Airway epithelial cell (primary cell): ENCODE measurements around the gene HSD17B11. TPM values are rescaled to one million over a fixed set of nuclear protein-coding genes. Genes with fewer than 3 reads are reported as not detected.

ENCODE experiments used
- total RNA-seq: library from RNA; depleted of rRNA; stranded (reverse); fragments of >200 nt; gene quantifications from 2 replicates; pipeline ENCODE4 v1.2.3, GENCODE V29; 2015

The HSD17B11 gene, protein sequence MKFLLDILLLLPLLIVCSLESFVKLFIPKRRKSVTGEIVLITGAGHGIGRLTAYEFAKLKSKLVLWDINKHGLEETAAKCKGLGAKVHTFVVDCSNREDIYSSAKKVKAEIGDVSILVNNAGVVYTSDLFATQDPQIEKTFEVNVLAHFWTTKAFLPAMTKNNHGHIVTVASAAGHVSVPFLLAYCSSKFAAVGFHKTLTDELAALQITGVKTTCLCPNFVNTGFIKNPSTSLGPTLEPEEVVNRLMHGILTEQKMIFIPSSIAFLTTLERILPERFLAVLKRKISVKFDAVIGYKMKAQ
- total RNA-seq: 9.9 and 10.4 TPM in 2 replicates

DNA sequence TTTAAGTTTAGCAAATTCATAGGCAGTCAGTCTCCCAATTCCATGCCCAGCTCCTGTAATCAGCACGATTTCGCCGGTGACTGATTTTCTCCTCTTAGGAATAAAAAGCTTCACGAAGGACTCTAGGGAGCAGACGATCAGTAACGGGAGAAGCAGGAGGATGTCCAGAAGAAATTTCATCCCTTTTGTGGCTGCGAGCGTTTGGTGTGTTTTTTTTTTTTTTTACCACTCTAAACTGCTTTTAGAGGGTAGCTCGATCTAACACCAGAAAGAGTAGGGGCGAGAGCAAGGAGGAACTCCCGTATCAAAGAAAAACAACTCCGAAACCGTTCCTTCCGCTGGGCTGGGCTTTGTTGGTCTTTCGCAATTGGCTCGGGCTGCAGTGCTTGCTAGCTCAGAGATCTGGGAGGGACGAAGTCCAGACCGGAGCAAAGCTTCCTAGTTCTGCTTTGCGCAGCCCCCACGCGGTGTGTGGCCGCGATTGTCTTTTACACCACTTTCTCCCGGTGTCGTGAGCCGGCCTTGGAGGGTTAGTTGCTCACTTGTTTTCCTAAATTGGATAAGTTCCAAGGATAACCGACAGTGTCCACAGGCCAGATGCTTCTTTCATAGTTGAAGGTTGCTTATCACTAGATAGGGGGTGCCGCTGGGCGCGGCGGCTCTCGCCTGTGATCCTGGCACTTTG, at the start of gene HSD17B11:
Gene HSD17B11, minus strand, starts transcription at position 298 of the 685 bp plus-strand sequence. Its CDS starts 118 bp downstream, at position 180.

DNA sequence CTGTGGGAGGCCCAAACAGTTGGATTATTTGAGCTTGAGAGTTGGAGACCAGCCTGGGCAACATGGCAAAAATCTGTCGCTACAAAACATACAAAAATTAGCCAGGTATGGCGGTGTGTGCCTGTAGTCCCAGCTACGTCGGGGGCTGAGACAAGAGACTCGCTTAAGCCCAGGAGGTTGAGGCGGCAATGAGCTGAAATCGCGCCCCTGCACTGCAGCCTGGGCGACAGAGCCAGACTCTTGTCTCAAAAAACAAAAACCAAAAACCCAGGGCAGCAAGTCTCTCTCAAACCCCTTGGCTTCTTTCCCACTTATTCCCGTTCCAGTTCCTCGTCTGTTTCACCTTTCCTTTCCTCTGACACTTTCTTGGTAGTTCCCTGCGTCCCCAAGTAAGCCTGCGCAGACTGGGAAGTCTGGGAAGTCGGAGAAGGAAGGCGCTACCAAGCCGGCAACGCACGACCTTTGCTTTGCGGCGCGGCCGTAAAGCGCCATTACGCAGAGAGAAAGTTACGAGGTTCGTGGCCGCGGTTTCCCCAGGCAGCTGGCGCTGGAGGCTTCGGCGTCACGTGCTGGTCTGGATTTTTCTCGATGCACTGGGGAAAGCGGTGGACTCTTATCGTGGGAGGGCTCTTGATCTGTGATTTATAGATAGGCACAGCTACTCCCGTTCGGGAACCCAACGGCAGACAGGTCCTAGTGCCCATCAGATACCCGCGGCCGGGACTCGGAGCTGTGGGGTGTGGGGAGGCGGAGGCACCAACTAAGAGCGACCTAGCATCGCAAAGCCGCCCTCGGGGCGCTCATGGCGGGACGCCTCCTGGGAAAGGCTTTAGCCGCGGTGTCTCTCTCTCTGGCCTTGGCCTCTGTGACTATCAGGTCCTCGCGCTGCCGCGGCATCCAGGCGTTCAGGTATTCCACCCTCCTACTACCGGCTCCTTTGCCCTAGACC, 31.4 kb upstream of the HSD17B11 start, which contains the start of gene NUDT9:
Gene NUDT9, plus strand, starts transcription at position 470 of the 949 bp plus-strand sequence. Its CDS starts 333 bp downstream, at position 803.

DNA sequence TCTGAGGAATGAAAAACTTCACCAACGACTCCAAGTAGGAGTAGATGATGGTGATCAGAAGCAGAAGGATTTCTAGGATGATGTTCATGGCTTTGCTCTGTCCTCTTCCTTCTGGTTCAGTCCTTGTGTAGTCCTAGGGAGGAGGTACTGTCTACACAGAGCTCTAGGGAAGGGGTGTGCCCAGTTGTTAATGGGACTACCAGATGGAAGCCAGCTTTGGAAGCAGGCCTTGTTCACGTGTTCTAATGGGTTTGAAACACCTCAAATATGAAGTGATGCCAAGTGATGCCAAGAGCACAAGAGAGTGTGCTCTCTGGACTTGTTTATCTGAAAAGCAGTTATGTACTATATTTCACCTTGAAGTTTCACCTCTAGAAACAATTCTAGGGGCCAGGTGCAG, 68.2 kb downstream of the HSD17B11 start, which contains the start of gene HSD17B13:
Gene HSD17B13, minus strand, starts transcription at position 129 of the 400 bp plus-strand sequence. Its CDS starts 41 bp downstream, at position 88.

Other genes starting within 250 kb of the HSD17B11 start
- gene KLHL8, start 170.6 kb downstream of the HSD17B11 start, total RNA-seq: 3.4 and 4.9 TPM in 2 replicates
- gene HSD17B13, start 68.3 kb downstream of the HSD17B11 start, total RNA-seq: not detected in 2 replicates
- 14.9 and 19.9 TPM in 2 replicates for gene NUDT9, start 31.4 kb upstream of the HSD17B11 start, total RNA-seq
- gene SPARCL1, start 138.2 kb upstream of the HSD17B11 start, total RNA-seq: not detected in 2 replicates
- gene DSPP, start 217.3 kb upstream of the HSD17B11 start, total RNA-seq: not detected in 2 replicates